ENCODE results near the gene INVS.
"Not testable (repeated sequence)": the region's sequence is repeated elsewhere in the genome, so short reads cannot be mapped to it uniquely, and the experiment has no call there.

INVS gene

DNA sequence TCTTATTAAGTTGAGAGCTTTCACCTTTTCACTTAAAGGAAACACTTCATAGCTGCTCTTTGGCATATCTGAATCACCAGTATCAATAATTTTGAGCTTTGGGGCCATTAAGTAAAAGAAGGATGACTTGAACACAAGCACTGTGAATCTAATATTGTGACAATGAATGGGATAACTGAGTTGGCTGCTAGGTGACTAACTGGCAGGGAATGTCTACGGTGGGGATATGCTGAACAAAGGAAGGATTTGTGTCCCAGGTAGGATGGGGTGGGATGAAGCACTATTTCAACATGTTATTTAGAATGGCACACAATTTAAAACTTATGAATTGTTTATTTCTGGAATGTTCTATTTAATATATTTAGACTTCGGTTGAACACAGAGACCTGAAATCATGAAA lies 130.1 kb downstream of the INVS start:
- Histone ChIP-seq H3K27me3 (ENCODE audit: control insufficient read depth in 1 of 2, insufficient read depth in 2 of 2, low read length in 2 of 2) (no peaks in the 10 kb centered on the region), H3K27ac (ENCODE audit: low read depth, low read length) (no peak overlapping the region), H3K36me3 (ENCODE audit: insufficient read depth, low read length) (peaks cover 6% of the 10 kb centered on the region), H3K9ac (ENCODE audit: low read length) (no peak overlapping the region), H3K4me1 (ENCODE audit: insufficient read depth, low read length) (no peaks in the 10 kb centered on the region), H3K9me3 (ENCODE audit: low read length) (no peaks in the 10 kb centered on the region), H3K4me3 (ENCODE audit: low read depth in 1 of 2, low read length in 2 of 2) (no peak overlapping the region)

DNA sequence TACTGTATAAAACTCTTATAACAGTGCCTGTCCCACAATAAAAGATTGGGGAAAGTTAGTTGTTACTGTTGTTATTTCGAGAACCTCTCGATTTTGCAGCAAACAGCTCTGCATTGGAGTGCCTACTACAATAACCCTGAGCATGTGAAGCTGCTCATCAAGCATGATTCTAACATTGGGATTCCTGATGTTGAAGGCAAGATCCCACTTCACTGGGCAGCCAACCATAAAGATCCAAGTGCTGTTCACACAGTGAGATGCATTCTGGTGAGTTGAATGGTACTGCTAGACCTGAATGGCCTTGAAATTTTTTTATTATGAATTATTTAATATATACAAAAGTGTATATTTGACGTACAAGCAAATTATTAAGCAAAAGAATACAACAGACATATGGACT lies 130.5 kb downstream of the INVS start:
- H3K4me3 ChIP-seq (ENCODE audit: low read depth in 1 of 2, low read length in 2 of 2), result no peak overlapping the region
- no peaks in the 10 kb centered on the region for H3K27me3 ChIP-seq (ENCODE audit: control insufficient read depth in 1 of 2, insufficient read depth in 2 of 2, low read length in 2 of 2)
- no peaks in the 10 kb centered on the region for H3K4me1 ChIP-seq (ENCODE audit: insufficient read depth, low read length)
- H3K27ac ChIP-seq (ENCODE audit: low read depth, low read length), result no peak overlapping the region
- no peak overlapping the region for H3K9ac ChIP-seq (ENCODE audit: low read length)
- peaks cover 6% of the 10 kb centered on the region for H3K36me3 ChIP-seq (ENCODE audit: insufficient read depth, low read length)
- no peaks in the 10 kb centered on the region for H3K9me3 ChIP-seq (ENCODE audit: low read length)

- H3K36me3 ChIP-seq (ENCODE audit: insufficient read depth, low read length); H3K27ac ChIP-seq (ENCODE audit: low read depth, low read length); H3K27me3 ChIP-seq (ENCODE audit: control insufficient read depth in 1 of 2, insufficient read depth in 2 of 2, low read length in 2 of 2); H3K9me3 ChIP-seq (ENCODE audit: low read length); H3K4me3 ChIP-seq (ENCODE audit: low read depth in 1 of 2, low read length in 2 of 2); H3K9ac ChIP-seq (ENCODE audit: low read length); H3K4me1 ChIP-seq (ENCODE audit: insufficient read depth, low read length): not testable (repeated sequence)
These were observed 137.9 kb downstream of the INVS start for GRCh38 chr9:100236986-100237385.

- H3K9me3 ChIP-seq (ENCODE audit: low read length), result no peaks in the 10 kb centered on the region
- no peak overlapping the region for H3K27ac ChIP-seq (ENCODE audit: low read depth, low read length)
- H3K4me3 ChIP-seq (ENCODE audit: low read depth in 1 of 2, low read length in 2 of 2), result no peak overlapping the region
- no peak overlapping the region for H3K9ac ChIP-seq (ENCODE audit: low read length)
- H3K27me3 ChIP-seq (ENCODE audit: control insufficient read depth in 1 of 2, insufficient read depth in 2 of 2, low read length in 2 of 2), result no peaks in the 10 kb centered on the region
- peaks cover 4% of the 10 kb centered on the region for H3K36me3 ChIP-seq (ENCODE audit: insufficient read depth, low read length)
- no peaks in the 10 kb centered on the region for H3K4me1 ChIP-seq (ENCODE audit: insufficient read depth, low read length)
These were observed 141.5 kb downstream of the INVS start for GRCh38 chr9:100240512-100240911.

- Histone ChIP-seq H3K27me3 (ENCODE audit: control insufficient read depth in 1 of 2, insufficient read depth in 2 of 2, low read length in 2 of 2) (no peaks in the 10 kb centered on the region), H3K9me3 (ENCODE audit: low read length) (no peaks in the 10 kb centered on the region), H3K36me3 (ENCODE audit: insufficient read depth, low read length) (peaks cover 4% of the 10 kb centered on the region), H3K4me3 (ENCODE audit: low read depth in 1 of 2, low read length in 2 of 2) (no peak overlapping the region), H3K9ac (ENCODE audit: low read length) (no peak overlapping the region), H3K4me1 (ENCODE audit: insufficient read depth, low read length) (no peaks in the 10 kb centered on the region), H3K27ac (ENCODE audit: low read depth, low read length) (no peak overlapping the region)
These were observed 168.2 kb downstream of the INVS start for GRCh38 chr9:100267211-100267610.

DNA sequence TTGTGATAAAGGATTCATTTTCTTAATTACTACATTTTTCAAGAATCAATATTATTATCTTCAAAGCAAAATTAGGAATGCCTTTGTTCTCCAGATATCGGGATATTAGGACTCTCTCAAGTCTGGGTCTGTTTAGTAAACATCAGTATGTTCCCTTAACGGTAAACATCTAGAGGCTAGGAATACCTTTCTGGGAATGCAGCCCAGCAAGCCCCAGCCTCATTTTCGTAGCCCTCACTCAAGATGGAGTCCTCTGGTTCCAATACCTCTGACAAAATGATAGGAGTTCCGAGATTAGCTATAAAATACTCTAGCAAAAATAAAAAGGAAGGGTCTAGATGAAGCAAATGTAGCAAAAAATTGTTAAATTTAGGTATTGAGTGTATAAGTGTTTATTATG lies 169.2 kb downstream of the INVS start:
- no peak overlapping the region for H3K4me3 ChIP-seq (ENCODE audit: low read depth in 1 of 2, low read length in 2 of 2)
- H3K4me1 ChIP-seq (ENCODE audit: insufficient read depth, low read length), result no peaks in the 10 kb centered on the region
- H3K27me3 ChIP-seq (ENCODE audit: control insufficient read depth in 1 of 2, insufficient read depth in 2 of 2, low read length in 2 of 2), result no peaks in the 10 kb centered on the region
- H3K9me3 ChIP-seq (ENCODE audit: low read length), result no peaks in the 10 kb centered on the region
- no peak overlapping the region for H3K9ac ChIP-seq (ENCODE audit: low read length)
- H3K27ac ChIP-seq (ENCODE audit: low read depth, low read length), result no peak overlapping the region
- H3K36me3 ChIP-seq (ENCODE audit: insufficient read depth, low read length), result peaks cover 9% of the 10 kb centered on the region

GRCh38 chr9:100269656-100270055 lies 170.6 kb downstream of the INVS start:
- H3K27ac ChIP-seq (ENCODE audit: low read depth, low read length), result no peak overlapping the region
- H3K4me3 ChIP-seq (ENCODE audit: low read depth in 1 of 2, low read length in 2 of 2), result no peak overlapping the region
- H3K27me3 ChIP-seq (ENCODE audit: control insufficient read depth in 1 of 2, insufficient read depth in 2 of 2, low read length in 2 of 2), result no peaks in the 10 kb centered on the region
- no peaks in the 10 kb centered on the region for H3K4me1 ChIP-seq (ENCODE audit: insufficient read depth, low read length)
- no peaks in the 10 kb centered on the region for H3K9me3 ChIP-seq (ENCODE audit: low read length)
- H3K36me3 ChIP-seq (ENCODE audit: insufficient read depth, low read length), result peaks cover 9% of the 10 kb centered on the region
- H3K9ac ChIP-seq (ENCODE audit: low read length), result no peak overlapping the region

DNA sequence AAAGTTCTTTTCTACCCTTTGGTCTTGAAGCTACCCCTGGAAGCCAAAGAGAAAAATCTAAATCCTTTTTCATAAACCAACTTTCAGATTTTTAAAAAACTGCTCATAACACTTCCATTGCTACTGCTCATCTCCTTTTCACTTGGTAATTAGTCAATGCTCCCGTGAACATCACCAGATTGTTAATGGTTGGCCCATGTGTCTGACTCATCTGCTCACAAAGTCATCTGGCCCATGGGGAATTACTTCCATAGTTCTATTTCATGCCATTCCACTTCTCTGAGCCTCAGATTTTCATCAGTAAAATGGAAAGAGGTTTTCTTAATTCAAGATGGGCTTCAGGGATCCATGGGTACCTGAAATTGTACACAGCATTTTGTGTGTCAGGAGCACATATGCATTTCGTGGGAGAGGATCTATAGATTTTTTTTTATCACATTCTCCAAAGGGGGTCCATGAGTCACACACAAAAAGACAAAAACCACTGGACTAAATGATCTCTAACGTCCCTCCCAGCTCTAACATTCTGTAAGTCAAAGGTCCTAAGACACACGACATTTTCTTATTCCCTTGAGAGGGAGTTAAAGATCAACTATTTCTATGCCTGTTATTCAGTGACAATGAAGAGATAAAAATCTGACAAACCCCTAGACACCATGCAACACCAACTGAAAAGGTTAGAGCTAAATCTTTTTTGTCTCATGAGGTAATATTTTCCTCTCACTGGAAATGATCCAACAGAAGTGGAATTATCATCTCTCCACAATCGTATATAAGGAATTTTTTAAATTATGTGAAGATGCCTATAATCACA lies 178.3 kb downstream of the INVS start:
- Histone ChIP-seq H3K27me3 (ENCODE audit: control insufficient read depth in 1 of 2, insufficient read depth in 2 of 2, low read length in 2 of 2) (no peaks in the 10 kb centered on the region), H3K4me3 (ENCODE audit: low read depth in 1 of 2, low read length in 2 of 2) (no peak overlapping the region), H3K27ac (ENCODE audit: low read depth, low read length) (no peak overlapping the region), H3K36me3 (ENCODE audit: insufficient read depth, low read length) (peaks cover 8% of the 10 kb centered on the region), H3K4me1 (ENCODE audit: insufficient read depth, low read length) (no peaks in the 10 kb centered on the region), H3K9me3 (ENCODE audit: low read length) (no peaks in the 10 kb centered on the region), H3K9ac (ENCODE audit: low read length) (no peak overlapping the region)

DNA sequence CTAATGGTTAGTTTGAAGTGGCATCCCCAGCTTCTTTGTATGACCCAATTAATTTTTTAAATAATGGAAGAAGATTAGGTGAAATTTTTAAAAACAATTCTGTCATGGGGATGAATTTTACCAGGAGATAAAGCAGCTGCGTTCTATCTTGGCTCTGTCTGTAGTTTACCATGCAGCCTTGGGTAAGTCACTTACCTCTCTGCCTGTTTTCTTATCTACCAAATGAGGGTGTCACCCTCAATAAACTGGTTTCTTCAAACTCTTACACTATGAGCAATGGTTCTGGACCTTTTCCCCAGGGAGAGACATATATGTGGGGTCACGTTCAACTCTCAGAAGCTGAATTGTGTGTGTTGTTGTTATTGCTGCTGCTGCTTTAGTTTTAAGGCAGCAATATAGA lies 182.0 kb downstream of the INVS start:
- Histone ChIP-seq H3K4me1 (ENCODE audit: insufficient read depth, low read length) (no peaks in the 10 kb centered on the region), H3K36me3 (ENCODE audit: insufficient read depth, low read length) (peaks cover 10% of the 10 kb centered on the region), H3K27me3 (ENCODE audit: control insufficient read depth in 1 of 2, insufficient read depth in 2 of 2, low read length in 2 of 2) (no peaks in the 10 kb centered on the region), H3K9me3 (ENCODE audit: low read length) (no peaks in the 10 kb centered on the region), H3K9ac (ENCODE audit: low read length) (no peak overlapping the region), H3K27ac (ENCODE audit: low read depth, low read length) (no peak overlapping the region), H3K4me3 (ENCODE audit: low read depth in 1 of 2, low read length in 2 of 2) (no peak overlapping the region)

DNA sequence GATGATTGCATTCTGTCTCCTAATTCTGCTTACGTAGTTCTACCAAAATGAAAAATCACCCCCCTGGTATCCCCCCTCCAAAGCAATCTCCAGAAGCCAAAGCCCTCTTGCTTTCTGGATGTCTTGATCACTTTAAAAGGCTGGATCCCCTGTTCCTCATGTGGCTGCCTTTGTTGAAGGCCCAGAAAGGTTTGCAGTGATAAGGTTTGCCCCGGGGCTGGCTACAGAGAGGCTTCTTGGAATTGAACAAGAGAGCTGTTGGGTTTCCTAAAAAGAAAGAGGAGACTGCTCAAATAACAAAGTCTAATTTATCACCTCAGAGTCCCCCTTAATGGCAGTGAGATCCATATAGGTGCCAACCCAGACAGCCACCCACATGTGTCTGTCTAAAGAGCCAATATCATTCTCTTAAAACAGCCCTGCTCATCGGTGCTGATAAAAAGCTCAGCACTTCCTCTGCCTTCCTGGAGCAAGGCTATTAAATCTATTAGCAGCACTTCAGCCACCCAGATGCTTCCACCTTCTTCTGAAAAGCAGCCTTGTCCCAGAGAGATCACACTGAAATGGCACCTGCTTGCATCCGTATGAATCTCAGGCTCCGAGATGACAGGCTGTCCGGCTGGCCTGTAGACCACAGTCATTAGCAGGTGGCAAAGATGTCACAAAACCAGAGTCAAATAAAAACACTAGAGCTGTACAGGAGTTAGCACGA lies 182.8 kb downstream of the INVS start:
- H3K4me1 ChIP-seq (ENCODE audit: insufficient read depth, low read length), result no peaks in the 10 kb centered on the region
- peaks cover 10% of the 10 kb centered on the region for H3K36me3 ChIP-seq (ENCODE audit: insufficient read depth, low read length)
- no peak overlapping the region for H3K9ac ChIP-seq (ENCODE audit: low read length)
- H3K9me3 ChIP-seq (ENCODE audit: low read length), result no peaks in the 10 kb centered on the region
- H3K27ac ChIP-seq (ENCODE audit: low read depth, low read length), result no peak overlapping the region
- no peaks in the 10 kb centered on the region for H3K27me3 ChIP-seq (ENCODE audit: control insufficient read depth in 1 of 2, insufficient read depth in 2 of 2, low read length in 2 of 2)
- H3K4me3 ChIP-seq (ENCODE audit: low read depth in 1 of 2, low read length in 2 of 2), result no peak overlapping the region

GRCh38 chr9:100282388-100282719 lies 183.3 kb downstream of the INVS start:
- peaks cover 10% of the 10 kb centered on the region for H3K36me3 ChIP-seq (ENCODE audit: insufficient read depth, low read length)
- no peaks in the 10 kb centered on the region for H3K9me3 ChIP-seq (ENCODE audit: low read length)
- H3K4me1 ChIP-seq (ENCODE audit: insufficient read depth, low read length), result no peaks in the 10 kb centered on the region
- H3K27ac ChIP-seq (ENCODE audit: low read depth, low read length), result no peak overlapping the region
- no peaks in the 10 kb centered on the region for H3K27me3 ChIP-seq (ENCODE audit: control insufficient read depth in 1 of 2, insufficient read depth in 2 of 2, low read length in 2 of 2)
- H3K9ac ChIP-seq (ENCODE audit: low read length), result no peak overlapping the region
- H3K4me3 ChIP-seq (ENCODE audit: low read depth in 1 of 2, low read length in 2 of 2), result no peak overlapping the region

DNA sequence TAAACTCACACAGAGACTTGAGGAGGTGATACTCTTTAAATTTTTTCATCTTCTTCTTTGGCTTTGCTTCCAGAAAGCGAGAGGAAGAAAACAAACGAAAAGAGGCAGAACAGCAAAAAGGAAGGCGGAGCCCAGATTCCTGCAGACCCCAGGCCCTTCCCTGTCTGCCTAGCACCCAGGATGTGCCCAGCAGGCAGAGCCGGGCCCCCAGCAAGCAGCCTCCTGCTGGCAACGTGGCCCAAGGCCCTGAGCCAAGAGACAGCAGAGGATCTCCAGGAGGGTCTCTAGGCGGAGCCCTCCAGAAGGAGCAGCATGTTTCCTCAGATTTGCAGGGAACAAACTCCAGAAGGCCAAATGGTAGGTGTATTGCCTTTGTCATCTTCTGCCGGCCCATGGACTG lies 185.2 kb downstream of the INVS start:
- Histone ChIP-seq H3K4me1 (ENCODE audit: insufficient read depth, low read length) (no peaks in the 10 kb centered on the region), H3K9me3 (ENCODE audit: low read length) (peaks cover 6% of the 10 kb centered on the region), H3K27ac (ENCODE audit: low read depth, low read length) (no peak overlapping the region), H3K27me3 (ENCODE audit: control insufficient read depth in 1 of 2, insufficient read depth in 2 of 2, low read length in 2 of 2) (no peaks in the 10 kb centered on the region), H3K9ac (ENCODE audit: low read length) (no peak overlapping the region), H3K36me3 (ENCODE audit: insufficient read depth, low read length) (peaks cover 15% of the 10 kb centered on the region), H3K4me3 (ENCODE audit: low read depth in 1 of 2, low read length in 2 of 2) (no peak overlapping the region)
